ENCODE measurements around the gene METTL1.
"Not testable (repeated sequence)": the region's sequence is repeated elsewhere in the genome, so short reads cannot be mapped to it uniquely, and the experiment has no call there.

METTL1 gene

DNA sequence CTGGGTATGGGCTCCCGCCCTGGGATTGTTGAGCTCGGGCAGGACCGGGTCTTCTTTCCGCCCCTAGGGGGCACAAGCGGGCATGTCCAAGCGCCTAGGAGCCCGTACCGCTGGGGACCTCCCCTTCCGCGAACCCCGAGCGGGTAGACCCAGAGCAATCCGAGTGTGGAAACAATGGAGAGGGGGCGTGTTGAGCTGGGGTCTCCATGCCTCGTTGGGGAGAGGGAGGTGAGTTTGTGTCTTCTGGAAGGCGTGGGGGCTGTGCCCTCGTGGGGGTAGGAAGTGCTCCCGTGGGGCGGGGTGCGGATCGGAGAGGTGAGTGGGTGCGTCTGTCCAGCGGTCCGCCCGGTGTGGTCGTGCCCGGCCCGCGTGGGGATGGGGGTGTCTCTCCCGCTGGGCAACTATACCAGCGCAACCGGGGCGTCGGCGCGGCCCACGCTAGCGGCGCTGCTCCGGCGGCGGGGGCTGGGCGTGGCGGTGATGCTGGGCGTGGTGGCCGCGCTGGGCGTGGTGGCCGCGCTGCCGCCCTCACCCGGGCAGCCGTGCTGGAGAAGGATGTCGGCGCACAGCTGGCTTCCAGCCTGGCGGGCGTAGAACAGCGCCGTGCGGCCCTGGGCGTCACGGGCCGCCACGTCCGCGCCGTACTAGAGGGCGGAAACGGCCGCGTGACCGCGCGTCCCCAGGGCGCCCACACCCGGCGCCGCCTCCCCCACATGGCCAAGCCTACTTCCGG is 45.6 kb downstream of the METTL1 start:
- peak overlapping the region; percentile 69 for H3K4me3 ChIP-seq (ENCODE audit: low read depth, low read length)

GRCh38 chr12:57725851-57726150 is 46.1 kb downstream of the METTL1 start:
- H3K4me3 ChIP-seq (ENCODE audit: low read depth, low read length), result peak overlapping the region; percentile 69

GRCh38 chr12:57724936-57725740 is 46.8 kb downstream of the METTL1 start:
- no peak overlapping the region for H3K4me3 ChIP-seq (ENCODE audit: low read depth, low read length)

DNA sequence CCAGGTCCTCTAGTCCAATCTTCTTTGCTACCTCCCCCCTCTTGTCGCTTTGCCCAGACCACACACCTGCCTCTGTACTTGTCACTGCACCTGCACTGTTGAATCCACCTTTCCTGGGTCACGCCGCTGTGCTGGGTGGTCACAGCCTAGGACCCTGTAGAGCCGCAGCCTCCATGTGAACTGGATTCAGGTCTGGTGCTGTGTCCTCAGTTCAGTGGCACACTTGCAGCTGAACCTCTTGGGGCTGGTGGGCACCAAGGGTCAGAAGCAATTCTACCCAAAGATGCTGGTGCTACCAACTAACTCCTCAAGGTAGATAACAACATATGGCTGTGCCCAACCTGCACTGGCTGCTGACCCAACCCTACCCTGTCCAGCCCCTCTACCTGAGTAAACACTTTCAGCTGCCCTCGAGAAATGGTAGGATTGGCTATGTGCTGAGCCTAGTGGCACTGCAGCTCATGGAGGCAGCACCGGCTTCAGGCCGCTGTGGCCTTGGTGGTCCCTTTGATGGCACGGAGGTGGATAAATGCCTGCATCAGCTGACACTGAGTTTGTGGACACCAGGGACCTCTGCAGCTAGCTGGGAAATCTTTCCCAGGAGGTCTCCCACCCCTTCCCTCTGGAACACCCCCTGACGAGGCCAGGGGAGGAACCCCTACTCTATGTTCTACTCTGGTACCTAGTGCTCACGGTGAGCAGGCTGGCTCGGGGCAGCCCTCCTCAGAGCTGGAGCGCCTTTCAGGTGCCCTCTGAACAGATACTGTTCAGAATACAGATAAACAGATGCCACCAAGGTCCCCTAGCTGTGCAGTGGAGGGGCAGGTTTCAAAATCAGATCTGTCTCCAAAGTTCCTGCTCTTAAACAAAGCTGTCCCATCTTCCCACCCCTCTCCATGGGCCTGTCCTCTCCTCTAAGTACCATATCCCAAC is 47.6 kb downstream of the METTL1 start:
- H3K4me3 ChIP-seq (ENCODE audit: low read depth, low read length), result no peak overlapping the region

DNA sequence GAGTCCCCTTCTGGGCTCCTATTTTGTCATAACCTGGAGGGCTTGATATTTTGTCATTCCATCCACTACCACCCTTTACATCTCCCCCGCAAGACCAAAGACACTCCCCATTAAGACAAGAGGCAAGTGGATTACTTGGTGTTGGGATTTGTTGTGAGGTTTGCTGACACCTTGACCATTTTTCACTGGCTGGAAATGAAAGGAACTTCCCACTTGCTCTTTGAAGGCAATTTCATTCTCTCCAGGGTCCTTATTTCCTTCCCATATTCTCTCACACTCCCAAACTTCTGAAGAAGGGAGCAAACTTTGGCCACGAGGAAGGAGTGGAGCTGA is 48.3 kb downstream of the METTL1 start:
- H3K4me3 ChIP-seq (ENCODE audit: low read depth, low read length), result no peak overlapping the region

DNA sequence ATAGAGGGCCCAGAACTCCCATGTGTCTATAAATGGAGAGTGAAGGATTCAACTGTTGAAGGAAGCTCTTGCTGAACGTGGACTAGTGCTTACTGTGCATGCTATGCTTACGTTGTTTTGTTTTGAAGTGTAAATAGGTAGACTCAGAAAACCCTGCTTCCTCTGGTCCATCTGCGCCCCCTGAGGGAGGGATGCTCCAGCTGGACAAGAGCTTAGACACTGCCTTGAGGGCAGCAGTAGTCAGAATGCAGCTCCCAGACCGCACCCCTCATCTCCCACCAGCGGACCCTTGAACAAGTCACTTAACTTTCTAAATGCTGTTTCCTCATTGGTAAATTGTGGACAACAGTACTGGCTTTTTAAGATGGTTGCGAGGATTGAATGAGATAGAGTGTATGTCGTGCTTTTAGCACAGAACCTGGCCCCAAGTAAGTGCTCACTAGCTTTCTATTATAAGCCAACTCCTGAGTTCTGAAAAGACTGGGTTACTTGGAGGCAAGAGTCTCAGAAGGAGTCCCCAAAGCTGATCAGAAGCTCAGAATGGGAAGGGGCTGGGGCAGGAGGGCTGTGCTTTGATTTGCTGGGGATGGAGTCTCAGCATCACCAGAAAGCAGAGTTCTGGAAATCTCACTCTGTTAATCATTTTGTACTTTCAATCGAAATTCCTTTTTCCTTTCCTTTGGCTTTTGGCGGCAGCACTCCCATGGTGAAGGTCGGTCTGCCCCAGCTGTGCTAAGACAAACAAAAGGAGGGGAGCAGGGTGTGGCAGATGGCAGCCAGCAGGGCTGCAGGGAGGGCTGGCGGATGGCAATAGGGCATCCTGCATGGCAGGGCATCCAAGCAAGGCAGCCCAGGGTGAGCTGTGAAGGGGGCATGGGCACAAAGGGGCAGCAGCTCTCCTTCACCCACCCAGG is 48.9 kb downstream of the METTL1 start:
- H3K4me3 ChIP-seq (ENCODE audit: low read depth, low read length), result no peak overlapping the region

- H3K4me3 ChIP-seq (ENCODE audit: low read depth, low read length), result not testable (repeated sequence)
Observed at GRCh38 chr12:57721846-57722608, 49.9 kb downstream of the METTL1 start.

DNA sequence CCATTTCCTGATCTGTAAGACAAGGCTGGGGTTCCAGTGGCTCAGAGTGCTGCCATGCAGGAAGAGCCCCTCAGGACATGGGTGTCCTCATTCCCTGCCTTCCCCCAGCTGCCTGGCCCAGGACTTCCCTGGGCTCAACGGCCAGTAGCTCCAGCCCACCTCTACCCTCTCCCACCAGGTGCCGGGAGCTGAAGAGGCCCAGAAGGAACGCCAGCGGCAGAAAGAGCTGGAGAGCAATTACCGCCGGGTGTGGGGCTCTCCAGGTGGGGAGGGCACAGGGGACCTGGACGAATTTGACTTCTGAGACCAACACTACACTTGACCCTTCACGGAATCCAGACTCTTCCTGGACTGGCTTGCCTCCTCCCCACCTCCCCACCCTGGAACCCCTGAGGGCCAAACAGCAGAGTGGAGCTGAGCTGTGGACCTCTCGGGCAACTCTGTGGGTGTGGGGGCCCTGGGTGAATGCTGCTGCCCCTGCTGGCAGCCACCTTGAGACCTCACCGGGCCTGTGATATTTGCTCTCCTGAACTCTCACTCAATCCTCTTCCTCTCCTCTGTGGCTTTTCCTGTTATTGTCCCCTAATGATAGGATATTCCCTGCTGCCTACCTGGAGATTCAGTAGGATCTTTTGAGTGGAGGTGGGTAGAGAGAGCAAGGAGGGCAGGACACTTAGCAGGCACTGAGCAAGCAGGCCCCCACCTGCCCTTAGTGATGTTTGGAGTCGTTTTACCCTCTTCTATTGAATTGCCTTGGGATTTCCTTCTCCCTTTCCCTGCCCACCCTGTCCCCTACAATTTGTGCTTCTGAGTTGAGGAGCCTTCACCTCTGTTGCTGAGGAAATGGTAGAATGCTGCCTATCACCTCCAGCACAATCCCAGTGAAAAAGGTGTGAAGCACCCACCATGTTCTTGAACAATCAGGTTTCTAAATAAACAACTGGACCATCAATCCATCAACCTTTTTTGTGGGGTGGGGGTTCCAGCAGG is 51.0 kb downstream of the METTL1 start:
- H3K4me3 ChIP-seq (ENCODE audit: low read depth, low read length), result no peak overlapping the region

DNA sequence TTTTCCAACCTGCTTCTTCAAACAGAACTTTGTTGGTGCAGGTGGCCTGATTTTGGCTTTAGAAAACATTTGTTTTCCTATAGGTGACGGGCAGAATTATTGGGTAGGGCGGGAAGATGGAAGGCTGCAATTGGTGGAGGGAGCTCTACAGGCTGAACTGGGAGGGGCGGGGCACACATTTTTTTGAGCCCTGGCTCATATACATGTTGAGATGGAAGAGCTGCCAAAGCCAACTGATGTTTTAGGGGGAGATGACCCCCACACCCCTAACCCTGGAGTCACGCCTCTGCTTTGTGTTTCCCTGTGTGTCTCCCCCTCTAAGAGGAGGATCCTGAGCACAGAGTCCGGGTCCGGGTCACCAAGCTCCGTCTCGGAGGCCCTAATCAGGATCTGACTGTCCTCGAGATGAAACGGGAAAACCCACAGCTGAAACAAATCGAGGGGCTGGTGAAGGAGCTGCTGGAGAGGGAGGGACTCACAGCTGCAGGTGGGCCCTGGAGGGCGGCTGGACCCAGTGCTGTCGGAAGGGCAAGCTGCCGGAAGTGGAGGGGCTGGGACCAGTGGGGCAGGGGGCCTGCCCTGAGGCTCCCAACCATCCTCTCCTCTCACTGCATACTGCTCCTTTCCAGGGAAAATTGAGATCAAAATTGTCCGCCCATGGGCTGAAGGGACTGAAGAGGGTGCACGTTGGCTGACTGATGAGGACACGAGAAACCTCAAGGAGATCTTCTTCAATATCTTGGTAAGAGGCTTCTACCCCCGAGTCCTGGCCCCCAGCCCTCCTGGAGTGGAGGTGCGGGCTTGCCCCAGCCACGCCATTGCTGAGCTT is 51.9 kb downstream of the METTL1 start:
- H3K4me3 ChIP-seq (ENCODE audit: low read depth, low read length), result no peak overlapping the region

DNA sequence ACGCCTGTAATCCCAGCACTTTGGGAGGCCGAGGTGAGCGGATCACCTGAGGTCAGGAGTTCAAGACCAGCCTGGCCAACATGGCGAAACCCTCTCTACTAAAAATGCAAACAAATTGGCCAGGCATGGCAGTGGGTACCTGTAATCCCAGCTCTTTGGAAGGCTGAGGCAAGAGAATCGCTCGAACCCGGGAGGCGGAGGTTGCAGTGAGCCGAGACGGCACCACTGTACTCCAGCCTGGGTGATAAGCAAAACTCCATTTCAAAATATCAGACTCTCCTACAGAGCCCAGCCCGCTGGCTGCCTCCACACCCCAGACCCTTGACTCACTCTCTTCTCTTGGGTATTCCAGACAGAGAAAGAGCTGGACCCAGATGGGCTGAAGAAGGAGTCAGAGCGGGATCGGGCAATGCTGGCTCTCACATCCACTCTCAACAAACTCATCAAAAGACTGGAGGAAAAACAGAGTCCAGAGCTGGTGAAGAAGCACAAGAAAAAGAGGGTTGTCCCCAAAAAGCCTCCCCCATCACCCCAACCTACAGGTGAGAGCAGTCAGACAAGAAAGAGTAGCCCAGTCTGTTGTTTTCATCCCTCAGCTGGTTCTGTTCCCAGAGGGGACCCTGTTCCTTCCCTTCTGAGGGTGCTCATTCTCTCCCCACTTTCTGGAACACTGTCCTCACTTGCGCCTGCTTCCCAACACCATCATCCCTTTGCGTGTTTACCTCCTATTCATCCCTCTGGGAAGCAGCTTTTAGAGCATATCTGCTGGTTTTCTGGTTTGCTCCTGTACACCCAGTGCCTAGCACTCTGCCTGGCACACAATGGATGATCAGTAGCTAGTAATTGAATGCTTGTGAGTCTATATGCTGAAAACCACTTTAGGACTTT is 53.0 kb downstream of the METTL1 start:
- H3K4me3 ChIP-seq (ENCODE audit: low read depth, low read length), result no peak overlapping the region
